ENCODE data around the gene ACTN4.

DNA sequence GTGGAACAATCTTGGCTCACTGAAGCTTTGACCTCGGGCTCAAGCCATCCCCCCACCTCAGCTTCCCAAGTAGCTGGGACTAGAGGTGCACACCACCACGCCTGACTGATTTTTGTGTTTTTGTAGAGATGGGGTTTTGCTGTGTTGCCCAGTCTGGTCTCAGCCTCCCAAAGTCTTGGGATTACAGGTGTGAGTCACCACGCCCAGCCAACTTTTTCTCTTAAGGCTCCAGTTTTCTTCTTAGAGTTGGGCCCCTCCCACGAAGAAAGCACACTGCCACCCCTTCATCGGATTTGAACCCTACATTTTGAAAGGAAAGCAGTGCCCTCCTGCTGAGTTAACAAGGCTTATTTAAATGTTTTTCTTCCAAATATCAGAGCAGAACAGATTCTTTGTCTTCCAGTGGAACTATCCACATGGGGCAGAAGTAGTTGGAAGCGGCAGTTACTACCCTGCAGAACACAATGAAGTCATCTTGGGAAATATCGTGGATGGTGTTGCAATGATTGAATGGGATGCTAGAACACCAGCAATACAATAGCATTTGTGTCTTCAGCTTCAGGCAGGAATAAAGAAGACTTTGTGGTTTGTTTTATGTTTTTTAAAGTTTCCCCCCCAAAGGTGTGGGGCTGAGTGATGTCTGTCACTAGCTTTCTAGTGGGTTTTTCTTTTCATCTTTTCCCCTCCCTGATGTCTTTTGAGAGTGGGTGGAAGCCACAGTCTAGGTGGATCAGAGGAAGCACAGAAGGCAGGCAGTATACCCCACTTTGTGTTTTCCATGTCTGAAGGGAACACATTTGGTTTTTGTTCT is 8.9 kb downstream of the ACTN4 start:
- TF ChIP-seq, protein P1, sequence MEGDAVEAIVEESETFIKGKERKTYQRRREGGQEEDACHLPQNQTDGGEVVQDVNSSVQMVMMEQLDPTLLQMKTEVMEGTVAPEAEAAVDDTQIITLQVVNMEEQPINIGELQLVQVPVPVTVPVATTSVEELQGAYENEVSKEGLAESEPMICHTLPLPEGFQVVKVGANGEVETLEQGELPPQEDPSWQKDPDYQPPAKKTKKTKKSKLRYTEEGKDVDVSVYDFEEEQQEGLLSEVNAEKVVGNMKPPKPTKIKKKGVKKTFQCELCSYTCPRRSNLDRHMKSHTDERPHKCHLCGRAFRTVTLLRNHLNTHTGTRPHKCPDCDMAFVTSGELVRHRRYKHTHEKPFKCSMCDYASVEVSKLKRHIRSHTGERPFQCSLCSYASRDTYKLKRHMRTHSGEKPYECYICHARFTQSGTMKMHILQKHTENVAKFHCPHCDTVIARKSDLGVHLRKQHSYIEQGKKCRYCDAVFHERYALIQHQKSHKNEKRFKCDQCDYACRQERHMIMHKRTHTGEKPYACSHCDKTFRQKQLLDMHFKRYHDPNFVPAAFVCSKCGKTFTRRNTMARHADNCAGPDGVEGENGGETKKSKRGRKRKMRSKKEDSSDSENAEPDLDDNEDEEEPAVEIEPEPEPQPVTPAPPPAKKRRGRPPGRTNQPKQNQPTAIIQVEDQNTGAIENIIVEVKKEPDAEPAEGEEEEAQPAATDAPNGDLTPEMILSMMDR (IDR thresholded peaks at IDR 0.05), result no peak
- TF ChIP-seq, protein P2, sequence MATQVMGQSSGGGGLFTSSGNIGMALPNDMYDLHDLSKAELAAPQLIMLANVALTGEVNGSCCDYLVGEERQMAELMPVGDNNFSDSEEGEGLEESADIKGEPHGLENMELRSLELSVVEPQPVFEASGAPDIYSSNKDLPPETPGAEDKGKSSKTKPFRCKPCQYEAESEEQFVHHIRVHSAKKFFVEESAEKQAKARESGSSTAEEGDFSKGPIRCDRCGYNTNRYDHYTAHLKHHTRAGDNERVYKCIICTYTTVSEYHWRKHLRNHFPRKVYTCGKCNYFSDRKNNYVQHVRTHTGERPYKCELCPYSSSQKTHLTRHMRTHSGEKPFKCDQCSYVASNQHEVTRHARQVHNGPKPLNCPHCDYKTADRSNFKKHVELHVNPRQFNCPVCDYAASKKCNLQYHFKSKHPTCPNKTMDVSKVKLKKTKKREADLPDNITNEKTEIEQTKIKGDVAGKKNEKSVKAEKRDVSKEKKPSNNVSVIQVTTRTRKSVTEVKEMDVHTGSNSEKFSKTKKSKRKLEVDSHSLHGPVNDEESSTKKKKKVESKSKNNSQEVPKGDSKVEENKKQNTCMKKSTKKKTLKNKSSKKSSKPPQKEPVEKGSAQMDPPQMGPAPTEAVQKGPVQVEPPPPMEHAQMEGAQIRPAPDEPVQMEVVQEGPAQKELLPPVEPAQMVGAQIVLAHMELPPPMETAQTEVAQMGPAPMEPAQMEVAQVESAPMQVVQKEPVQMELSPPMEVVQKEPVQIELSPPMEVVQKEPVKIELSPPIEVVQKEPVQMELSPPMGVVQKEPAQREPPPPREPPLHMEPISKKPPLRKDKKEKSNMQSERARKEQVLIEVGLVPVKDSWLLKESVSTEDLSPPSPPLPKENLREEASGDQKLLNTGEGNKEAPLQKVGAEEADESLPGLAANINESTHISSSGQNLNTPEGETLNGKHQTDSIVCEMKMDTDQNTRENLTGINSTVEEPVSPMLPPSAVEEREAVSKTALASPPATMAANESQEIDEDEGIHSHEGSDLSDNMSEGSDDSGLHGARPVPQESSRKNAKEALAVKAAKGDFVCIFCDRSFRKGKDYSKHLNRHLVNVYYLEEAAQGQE (IDR thresholded peaks at IDR 0.05; ENCODE audit: insufficient read depth in 1 of 2, low read depth in 2 of 2, low read length in 1 of 2), result no peak
- no peak for TF ChIP-seq POLR2AphosphoS5 (IDR thresholded peaks at IDR 0.05; ENCODE audit: low read depth, low read length)

Measured in Panc1 (cell line).